KG1 (cell line): Measurements from ENCODE around the gene ASIC2.

Source experiments
- DNase-seq: peaks from one replicate; lab custom pipeline; 2025; lab: John Stamatoyannopoulos, UW

ASIC2 gene

GRCh38 chr17:33057564-33057963 is 235.5 kb downstream of the ASIC2 start:
- no peak for DNase-seq

- DNase-seq, result no peak
These were observed 236.5 kb downstream of the ASIC2 start for GRCh38 chr17:33056399-33057146.

- no peak for DNase-seq
These were observed 237.3 kb downstream of the ASIC2 start for GRCh38 chr17:33055746-33056145.

- DNase-seq, result no peak
These were observed 237.9 kb downstream of the ASIC2 start for GRCh38 chr17:33055171-33055611.

GRCh38 chr17:33054412-33054811 is 238.7 kb downstream of the ASIC2 start:
- DNase-seq, result no peak

- no peak for DNase-seq
These were observed 239.4 kb downstream of the ASIC2 start for GRCh38 chr17:33053676-33054075.

- no peak for DNase-seq
These were observed 240.2 kb downstream of the ASIC2 start for GRCh38 chr17:33052856-33053255.

- no peak for DNase-seq
These were observed 242.4 kb downstream of the ASIC2 start for GRCh38 chr17:33050611-33051140.

GRCh38 chr17:33049781-33050414 is 243.2 kb downstream of the ASIC2 start:
- DNase-seq, result peak; percentile 15

- DNase-seq, result no peak
These were observed 246.5 kb downstream of the ASIC2 start for GRCh38 chr17:33046361-33047255.

GRCh38 chr17:33045216-33045615 is 247.9 kb downstream of the ASIC2 start:
- DNase-seq, result no peak

- no peak for DNase-seq
These were observed 248.3 kb downstream of the ASIC2 start for GRCh38 chr17:33044771-33045170.

GRCh38 chr17:33040461-33040860 is 252.6 kb downstream of the ASIC2 start:
- no peak for DNase-seq

- no peak for DNase-seq
These were observed 253.2 kb downstream of the ASIC2 start for GRCh38 chr17:33039874-33040273.

- no peak for DNase-seq
These were observed 254.4 kb downstream of the ASIC2 start for GRCh38 chr17:33038740-33039139.

GRCh38 chr17:33033176-33033575 is 259.9 kb downstream of the ASIC2 start:
- DNase-seq, result no peak

GRCh38 chr17:33028778-33029177 is 264.3 kb downstream of the ASIC2 start:
- DNase-seq, result no peak

GRCh38 chr17:33028061-33028460 is 265.0 kb downstream of the ASIC2 start:
- DNase-seq, result no peak

- no peak for DNase-seq
These were observed 268.2 kb downstream of the ASIC2 start for GRCh38 chr17:33024688-33025486.

GRCh38 chr17:33023790-33024189 is 269.3 kb downstream of the ASIC2 start:
- no peak for DNase-seq

GRCh38 chr17:33021731-33022408 is 271.2 kb downstream of the ASIC2 start:
- DNase-seq, result no peak
